Gastrocnemius medialis (tissue), 4 donors: ENCODE measurements around the gene DCAF6.

Source experiments
- POLR2A ChIP-seq, 2 donors: fragments of 450-650 bp; IDR thresholded peaks; one replicate each; pipeline ENCODE4 v1.6.1; 2017; ENCODE audit warnings: antibody characterized with exemption in 2 of 2, mild to moderate bottlenecking in 2 of 2, moderate library complexity in 2 of 2
- TF ChIP-seq, protein P1 (sequence below), 5 experiments: fragments of 450-650 bp in 3 of 5; fragments of 200-600 bp in 2 of 5; sonication (generic) in 2 of 5; IDR thresholded peaks in 4 of 5; conservative IDR thresholded peaks in 1 of 5; 1 replicate in 4 of 5; 2 replicates in 1 of 5; pipeline ENCODE4 v1.5.1; 2016 to 2019; ENCODE audit warnings: antibody characterized with exemption in 5 of 5, mild to moderate bottlenecking in 3 of 5, moderate library complexity in 3 of 5

DNA sequence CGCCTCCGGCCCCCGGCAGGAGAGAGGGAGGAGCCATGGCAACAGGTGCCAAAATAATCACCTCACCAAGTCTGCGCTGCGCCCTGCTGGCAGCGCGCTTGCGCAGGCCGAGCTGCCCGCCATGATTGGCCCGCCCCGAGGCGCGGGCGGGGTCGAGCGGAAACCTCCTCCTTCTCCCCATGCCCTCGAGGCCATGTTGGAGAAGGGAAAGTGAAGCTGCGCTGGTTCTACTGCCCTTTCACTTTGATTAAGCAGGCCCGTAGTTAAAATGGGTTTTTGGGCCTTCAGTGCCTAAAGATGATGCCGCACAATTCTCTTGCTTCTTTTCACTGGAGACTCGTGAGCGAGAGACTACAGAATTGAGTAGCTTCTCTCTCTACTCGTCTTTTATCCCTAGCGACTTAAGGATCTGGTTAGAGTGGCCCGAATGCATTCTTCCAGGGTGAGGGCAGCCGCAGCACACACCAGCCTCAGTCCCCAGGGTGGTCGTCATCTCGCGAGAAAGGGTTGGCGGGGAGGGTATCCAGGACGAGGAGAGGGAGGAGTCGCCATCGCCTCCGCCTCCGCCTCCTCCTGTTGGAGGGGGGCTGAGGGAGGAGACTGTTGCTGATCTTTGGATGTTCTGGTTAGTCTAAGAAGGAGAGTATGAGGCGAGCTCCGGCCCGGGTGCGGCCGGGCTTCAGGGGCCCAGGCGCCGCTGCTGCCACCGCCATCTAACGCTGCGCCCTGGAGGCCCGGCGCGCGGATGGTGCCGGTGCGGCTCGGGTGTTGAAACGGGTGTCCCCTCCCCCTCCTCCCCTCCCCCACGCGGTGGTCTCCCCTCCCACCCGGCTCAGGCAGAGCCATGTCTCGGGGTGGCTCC is at the start of gene DCAF6:
- TF ChIP-seq, protein P1, sequence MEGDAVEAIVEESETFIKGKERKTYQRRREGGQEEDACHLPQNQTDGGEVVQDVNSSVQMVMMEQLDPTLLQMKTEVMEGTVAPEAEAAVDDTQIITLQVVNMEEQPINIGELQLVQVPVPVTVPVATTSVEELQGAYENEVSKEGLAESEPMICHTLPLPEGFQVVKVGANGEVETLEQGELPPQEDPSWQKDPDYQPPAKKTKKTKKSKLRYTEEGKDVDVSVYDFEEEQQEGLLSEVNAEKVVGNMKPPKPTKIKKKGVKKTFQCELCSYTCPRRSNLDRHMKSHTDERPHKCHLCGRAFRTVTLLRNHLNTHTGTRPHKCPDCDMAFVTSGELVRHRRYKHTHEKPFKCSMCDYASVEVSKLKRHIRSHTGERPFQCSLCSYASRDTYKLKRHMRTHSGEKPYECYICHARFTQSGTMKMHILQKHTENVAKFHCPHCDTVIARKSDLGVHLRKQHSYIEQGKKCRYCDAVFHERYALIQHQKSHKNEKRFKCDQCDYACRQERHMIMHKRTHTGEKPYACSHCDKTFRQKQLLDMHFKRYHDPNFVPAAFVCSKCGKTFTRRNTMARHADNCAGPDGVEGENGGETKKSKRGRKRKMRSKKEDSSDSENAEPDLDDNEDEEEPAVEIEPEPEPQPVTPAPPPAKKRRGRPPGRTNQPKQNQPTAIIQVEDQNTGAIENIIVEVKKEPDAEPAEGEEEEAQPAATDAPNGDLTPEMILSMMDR (IDR thresholded peaks at IDR 0.05 in 4 of 5, conservative IDR thresholded peaks at IDR 0.05 in 1 of 5): no peak
- peak; percentile 86 to 87 for TF ChIP-seq POLR2A (IDR thresholded peaks at IDR 0.05)
